WTC11 (cell line): ENCODE measurements around the gene PIPOX. TPM values are rescaled to one million over a fixed set of nuclear protein-coding genes. Genes with fewer than 3 reads are reported as not detected.

Experiments
- ATAC-seq: fragments of 200-7000 bp; cut with Tn5 transposase; 2 replicates; pipeline ENCODE4 v1.10.0; 2021; ENCODE audit warnings: mild to moderate bottlenecking, moderate library complexity
- CTCF ChIA-PET: fragments of 300-600 bp; sonication (Branson Sonifier 250); formaldehyde crosslinking; loops from one replicate; lab custom pipeline; 2021; ENCODE audit warnings: antibody characterized with exemption; lab: Charles Lee
- POLR2A ChIA-PET: fragments of 350-600 bp; sonication (Branson Sonifier 250); formaldehyde crosslinking; loops from one replicate; lab custom pipeline; 2021; ENCODE audit warnings: antibody characterized with exemption; lab: Charles Lee
- DNase-seq: peaks from one replicate; pipeline ENCODE4 v3.0.0; 2021; ENCODE audit warnings: low spot score
- H3K27ac Mint-ChIP-seq: 2 replicates; pipeline ENCODE4 v1.8.0; 2021; ENCODE audit warnings: mixed read lengths
- H3K27me3 Mint-ChIP-seq: 2 replicates; pipeline ENCODE4 v1.8.0; 2021; ENCODE audit warnings: low read depth, mild to moderate bottlenecking, moderate library complexity, mixed read lengths
- H3K36me3 Mint-ChIP-seq: 2 replicates; pipeline ENCODE4 v1.8.0; 2021; ENCODE audit warnings: mixed read lengths
- H3K4me1 Mint-ChIP-seq: 2 replicates; pipeline ENCODE4 v1.8.0; 2022; ENCODE audit warnings: mixed read lengths
- H3K4me3 Mint-ChIP-seq: 2 replicates; pipeline ENCODE4 v1.8.0; 2021; ENCODE audit warnings: mild to moderate bottlenecking, moderate library complexity, mixed read lengths
- H3K9me3 Mint-ChIP-seq: 2 replicates; pipeline ENCODE4 v1.8.0; 2021; ENCODE audit warnings: mixed read lengths
- AR ChIP-seq: fragments of 250-450 bp; sonication (Bioruptor Pico); IDR thresholded peaks from 2 replicates; pipeline ENCODE4 v1.9.0; 2021; ENCODE audit warnings: mild to moderate bottlenecking
- ARID4B ChIP-seq: sonication (generic); formaldehyde crosslinking; IDR thresholded peaks from 2 replicates; pipeline ENCODE4 v1.8.0; 2023; ENCODE audit warnings: missing genetic modification reagents, mild to moderate bottlenecking, borderline replicate concordance
- ATF2 ChIP-seq: sonication (generic); formaldehyde crosslinking; IDR thresholded peaks from 2 replicates; pipeline ENCODE4 v1.8.1; 2022; ENCODE audit warnings: low read depth, missing genetic modification reagents, borderline replicate concordance
- CBFB ChIP-seq: sonication (generic); formaldehyde crosslinking; IDR thresholded peaks from 2 replicates; pipeline ENCODE4 v1.8.1; 2022; ENCODE audit warnings: mild to moderate bottlenecking, low read depth, missing genetic modification reagents
- CREB1 ChIP-seq: sonication (generic); formaldehyde crosslinking; IDR thresholded peaks from 2 replicates; pipeline ENCODE4 v1.8.0; 2023; ENCODE audit warnings: mild to moderate bottlenecking, missing genetic modification reagents
- CREM ChIP-seq: sonication (generic); formaldehyde crosslinking; IDR thresholded peaks from 2 replicates; pipeline ENCODE4 v1.8.1; 2022; ENCODE audit warnings: mild to moderate bottlenecking, missing genetic modification reagents, moderate library complexity
- FOXP1 ChIP-seq: sonication (generic); formaldehyde crosslinking; IDR thresholded peaks from 2 replicates; pipeline ENCODE4 v1.8.0; 2022; ENCODE audit warnings: missing genetic modification reagents, mild to moderate bottlenecking, moderate library complexity, borderline replicate concordance
- GABPB1 ChIP-seq: sonication (generic); formaldehyde crosslinking; IDR thresholded peaks from 2 replicates; pipeline ENCODE4 v1.8.1; 2023; ENCODE audit warnings: mild to moderate bottlenecking, missing genetic modification reagents
- MYBL2 ChIP-seq: sonication (generic); formaldehyde crosslinking; IDR thresholded peaks from 2 replicates; pipeline ENCODE4 v1.8.1; 2023; ENCODE audit warnings: mild to moderate bottlenecking, moderate library complexity, missing genetic modification reagents
- NFATC4 ChIP-seq: fragments of 250-450 bp; sonication (Bioruptor Pico); IDR thresholded peaks from 2 replicates; pipeline ENCODE4 v1.9.0; 2021; ENCODE audit warnings: mild to moderate bottlenecking
- NFYB ChIP-seq: sonication (generic); formaldehyde crosslinking; conservative IDR thresholded peaks from 2 replicates; pipeline ENCODE4 v1.8.0; 2022; ENCODE audit warnings: low read depth, missing genetic modification reagents
- NR1H2 ChIP-seq: sonication (generic); formaldehyde crosslinking; IDR thresholded peaks from 2 replicates; pipeline ENCODE4 v1.9.0; 2021; ENCODE audit warnings: mild to moderate bottlenecking, moderate library complexity, missing genetic modification reagents
- OVOL2 ChIP-seq: fragments of 250-450 bp; sonication (Bioruptor Pico); IDR thresholded peaks from 2 replicates; pipeline ENCODE4 v1.9.0; 2021; ENCODE audit warnings: mild to moderate bottlenecking, borderline replicate concordance
- SMAD3 ChIP-seq: sonication (generic); formaldehyde crosslinking; IDR thresholded peaks from 2 replicates; pipeline ENCODE4 v1.8.0; 2022; ENCODE audit warnings: missing genetic modification reagents, mild to moderate bottlenecking, borderline replicate concordance
- SMAD4 ChIP-seq: sonication (generic); formaldehyde crosslinking; IDR thresholded peaks from 2 replicates; pipeline ENCODE4 v1.8.0; 2022; ENCODE audit warnings: mild to moderate bottlenecking, missing genetic modification reagents
- ZNF219 ChIP-seq: sonication (generic); formaldehyde crosslinking; IDR thresholded peaks from 2 replicates; pipeline ENCODE4 v1.8.0; 2023; ENCODE audit warnings: missing genetic modification reagents, mild to moderate bottlenecking, borderline replicate concordance
- ZNF232 ChIP-seq: sonication (generic); formaldehyde crosslinking; IDR thresholded peaks from 2 replicates; pipeline ENCODE4 v1.8.0; 2022; ENCODE audit warnings: mild to moderate bottlenecking, missing genetic modification reagents
- ZNF423 ChIP-seq: fragments of 250-450 bp; sonication (Bioruptor Pico); IDR thresholded peaks from 2 replicates; pipeline ENCODE4 v2.1.2; 2022; ENCODE audit warnings: mild to moderate bottlenecking, moderate library complexity
- ZNF512 ChIP-seq: sonication (generic); formaldehyde crosslinking; IDR thresholded peaks from 2 replicates; pipeline ENCODE4 v1.8.1; 2022; ENCODE audit warnings: missing genetic modification reagents, borderline replicate concordance
- ZNF532 ChIP-seq: fragments of 250-450 bp; sonication (Bioruptor Pico); IDR thresholded peaks from 2 replicates; pipeline ENCODE4 v1.9.0; 2021; ENCODE audit warnings: mild to moderate bottlenecking, borderline replicate concordance
- total RNA-seq: library from RNA; stranded (reverse); gene quantifications from 3 replicates; pipeline ENCODE4 v1.2.3, GENCODE V29; 2021

Gene PIPOX
- total RNA-seq, 1 experiment from 2014 or later = 34.2 TPM

DNA sequence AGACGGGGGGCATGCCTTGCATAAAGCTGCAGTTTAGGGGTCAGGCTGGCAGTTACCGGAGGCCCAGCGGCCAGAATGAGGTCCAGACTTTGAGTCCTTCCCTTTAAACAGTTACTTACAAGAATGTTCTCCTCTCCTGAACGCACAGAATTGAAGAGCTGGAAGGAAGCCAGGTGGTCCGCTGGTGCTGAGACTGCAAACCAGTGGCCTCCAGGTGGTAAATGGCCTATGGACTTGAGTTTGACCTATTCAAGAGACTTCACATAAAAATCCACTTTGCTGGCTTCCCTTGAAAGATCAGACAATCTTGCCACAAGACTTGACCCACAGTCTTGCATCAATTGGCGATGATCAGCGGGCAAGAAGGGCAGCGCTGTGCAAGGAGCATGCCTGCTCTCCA is 22.4 kb upstream of the PIPOX start:
- peaks cover 29% of the 10 kb centered on the region for H3K27me3 Mint-ChIP-seq
- no peaks in the 10 kb centered on the region for H3K9me3 Mint-ChIP-seq
- no peak for TF ChIP-seq ATF2 (CRISPR knock-in tag)
- no peak for TF ChIP-seq ZNF219 (CRISPR knock-in tag)
- no peak for TF ChIP-seq GABPB1 (CRISPR knock-in tag)
- no peak for TF ChIP-seq ZNF232 (CRISPR knock-in tag)
- no peak for TF ChIP-seq NFATC4 (CRISPR knock-in tag)
- TF ChIP-seq FOXP1 (CRISPR knock-in tag) = no peak
- no peak for TF ChIP-seq OVOL2 (CRISPR knock-in tag)
- no peak for TF ChIP-seq ZNF512 (CRISPR knock-in tag)
- TF ChIP-seq SMAD4 (CRISPR knock-in tag) = no peak
- no peak for TF ChIP-seq SMAD3 (CRISPR knock-in tag)
- TF ChIP-seq CREM = no peak
- no peak for TF ChIP-seq CBFB (CRISPR knock-in tag)
- TF ChIP-seq AR (CRISPR knock-in tag) = no peak
- TF ChIP-seq NFYB (CRISPR knock-in tag) = no peak
- no peak overlapping the region for H3K4me3 Mint-ChIP-seq
- ChIA-PET CTCF (interaction anchor here (1.1 to 3.1 kb wide), 14 partner anchors 10 to 96 kb away, joined by 3 to 31 read pairs (median 8); no protein-coding TSS in a partner anchor), POLR2A (interaction anchor here (0.9 to 3.0 kb wide), 3 partner anchors 8 to 22 kb away, joined by 3 to 13 read pairs (median 4); partner anchors contain the start of gene PIPOX)
- no peak overlapping the region for H3K27ac Mint-ChIP-seq
- ATAC-seq (no peak), DNase-seq (no peak)
- H3K36me3 Mint-ChIP-seq = no peaks in the 10 kb centered on the region
- H3K4me1 Mint-ChIP-seq = peaks cover 60% of the 10 kb centered on the region

- Mint-ChIP-seq H3K4me3 (no peak overlapping the region), H3K9me3 (no peaks in the 10 kb centered on the region), H3K36me3 (no peaks in the 10 kb centered on the region), H3K27me3 (peaks cover 29% of the 10 kb centered on the region), H3K27ac (no peak overlapping the region), H3K4me1 (peaks cover 57% of the 10 kb centered on the region)
- ChIA-PET POLR2A (interaction anchor here (3.0 kb wide), 1 partner anchor 11 kb away, joined by 13 read pairs; no protein-coding TSS in a partner anchor), CTCF (interaction anchor here (1.1 to 3.1 kb wide), 3 partner anchors 11 to 95 kb away, joined by 3 to 31 read pairs (median 19); no protein-coding TSS in a partner anchor)
- no peak for ATAC-seq
- DNase-seq = no peak
- no peak for TF ChIP-seq CREB1 (CRISPR knock-in tag)
- TF ChIP-seq NR1H2 (CRISPR knock-in tag) = no peak
- no peak for TF ChIP-seq ZNF232 (CRISPR knock-in tag)
- TF ChIP-seq NFATC4 (CRISPR knock-in tag) = no peak
- TF ChIP-seq SMAD3 (CRISPR knock-in tag) = no peak
- no peak for TF ChIP-seq ZNF532 (CRISPR knock-in tag)
- TF ChIP-seq MYBL2 (CRISPR knock-in tag) = no peak
- no peak for TF ChIP-seq ARID4B (CRISPR knock-in tag)
- no peak for TF ChIP-seq GABPB1 (CRISPR knock-in tag)
- no peak for TF ChIP-seq ZNF423
Measured at GRCh38 chr17:29021226-29021625, 21.7 kb upstream of the PIPOX start.
